Bronchial epithelial cell (primary cell): ENCODE measurements around the gene SMG7. TPM values are rescaled to one million over a fixed set of nuclear protein-coding genes. Genes with fewer than 3 reads are reported as not detected.

ENCODE experiments used
- DNase-seq: peaks from one replicate; pipeline ENCODE4 v3.0.0-alpha.2; 2010; ENCODE audit warnings: low read depth
- FAIRE-seq: peaks from 2 replicates; lab custom pipeline; 2011; peaks lifted over from hg19 to GRCh38; lab: Jason Lieb, UNC
- H3K27me3 ChIP-seq: 2 replicates; pipeline ENCODE4 v1.5.1; 2011; ENCODE audit warnings: low read length; ENCODE audit not compliant: control insufficient read depth, insufficient read depth
- H3K36me3 ChIP-seq: 2 replicates; pipeline ENCODE4 v1.5.1; 2011; ENCODE audit warnings: low read length; ENCODE audit not compliant: control insufficient read depth, insufficient read depth
- H3K4me3 ChIP-seq: 2 replicates; pipeline ENCODE4 v1.5.1; 2011; ENCODE audit warnings: mild to moderate bottlenecking, low read depth, low read length, control low read depth
- CTCF ChIP-seq: IDR thresholded peaks from 2 replicates; pipeline ENCODE4 v1.5.1; 2011; ENCODE audit warnings: mild to moderate bottlenecking, moderate library complexity, low read length, control low read depth, inconsistent platforms; ENCODE audit not compliant: insufficient read depth, severe bottlenecking
- total RNA-seq: library from RNA; depleted of rRNA; stranded (reverse); fragments of >200 nt; gene quantifications from 2 replicates; pipeline ENCODE4 v1.2.1, GENCODE V29; 2014

Gene SMG7
- total RNA-seq, 1 donor from 2014 or later = 17.9 TPM

GRCh38 chr1:183470961-183471742 lies 1.1 kb upstream of the SMG7 start:
- FAIRE-seq = no peak
- DNase-seq = peak; percentile 57
- H3K4me3 ChIP-seq = peak overlapping the region; percentile 98

DNA sequence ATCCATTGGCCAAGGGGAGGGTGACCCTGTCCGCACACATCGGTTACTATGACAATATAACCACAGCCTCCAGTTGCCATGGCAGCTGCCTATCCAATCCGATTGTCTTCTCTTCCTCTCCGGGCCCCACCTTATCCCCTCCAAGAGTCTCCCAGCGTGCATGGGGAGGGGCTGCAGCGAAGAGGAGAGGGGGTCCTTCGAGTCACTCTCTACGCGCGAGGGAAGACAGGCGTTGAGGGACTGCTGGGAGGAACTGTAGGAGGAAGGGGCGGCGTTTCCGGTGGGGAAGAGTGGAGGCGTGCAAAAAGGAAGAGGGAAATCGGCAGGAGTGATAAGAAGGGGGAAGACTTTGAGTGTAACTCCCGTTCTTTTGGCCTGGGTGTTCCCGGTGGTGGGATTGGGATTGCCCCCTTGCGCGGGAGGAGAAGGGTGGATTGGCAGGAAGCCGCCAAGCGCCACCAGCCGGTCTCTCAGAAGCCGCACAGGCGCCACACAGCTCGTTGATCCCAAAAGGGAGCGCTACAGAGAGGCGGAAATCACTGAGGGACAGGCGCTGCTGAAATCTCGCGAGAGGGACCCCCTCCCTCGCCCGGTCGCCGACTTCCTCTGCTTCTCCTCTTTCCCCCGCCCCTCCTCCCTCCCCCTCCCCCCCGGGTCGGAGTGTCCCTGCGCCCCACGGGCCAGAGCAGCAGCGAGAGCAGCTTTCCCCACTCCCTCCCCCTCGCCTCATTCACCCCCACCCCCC lies 384 bp upstream of the SMG7 start:
- no peaks in the 10 kb centered on the region for H3K27me3 ChIP-seq
- H3K36me3 ChIP-seq = no peaks in the 10 kb centered on the region
- TF ChIP-seq CTCF = no peak
- H3K4me3 ChIP-seq = peak overlapping the region; percentile 98
- peak; percentile 82 for DNase-seq
- FAIRE-seq = no peak

More at GRCh38 chr1:183470961-183471742, 1.1 kb upstream of the SMG7 start:
- Histone ChIP-seq H3K27me3 (no peaks in the 10 kb centered on the region), H3K36me3 (no peaks in the 10 kb centered on the region)
- TF ChIP-seq CTCF = no peak

GRCh38 chr1:183473217-183473536 lies 878 bp downstream of the SMG7 start:
- TF ChIP-seq CTCF = no peak
- FAIRE-seq = no peak
- H3K36me3 ChIP-seq = no peaks in the 10 kb centered on the region
- no peaks in the 10 kb centered on the region for H3K27me3 ChIP-seq
- peak overlapping the region; percentile 98 for H3K4me3 ChIP-seq
- DNase-seq = no peak

GRCh38 chr1:183476081-183476480 lies 3.8 kb downstream of the SMG7 start:
- Histone ChIP-seq H3K27me3 (no peaks in the 10 kb centered on the region), H3K36me3 (peaks cover 1% of the 10 kb centered on the region), H3K4me3 (no peak overlapping the region)
- TF ChIP-seq CTCF = no peak
- FAIRE-seq (no peak), DNase-seq (no peak)

DNA sequence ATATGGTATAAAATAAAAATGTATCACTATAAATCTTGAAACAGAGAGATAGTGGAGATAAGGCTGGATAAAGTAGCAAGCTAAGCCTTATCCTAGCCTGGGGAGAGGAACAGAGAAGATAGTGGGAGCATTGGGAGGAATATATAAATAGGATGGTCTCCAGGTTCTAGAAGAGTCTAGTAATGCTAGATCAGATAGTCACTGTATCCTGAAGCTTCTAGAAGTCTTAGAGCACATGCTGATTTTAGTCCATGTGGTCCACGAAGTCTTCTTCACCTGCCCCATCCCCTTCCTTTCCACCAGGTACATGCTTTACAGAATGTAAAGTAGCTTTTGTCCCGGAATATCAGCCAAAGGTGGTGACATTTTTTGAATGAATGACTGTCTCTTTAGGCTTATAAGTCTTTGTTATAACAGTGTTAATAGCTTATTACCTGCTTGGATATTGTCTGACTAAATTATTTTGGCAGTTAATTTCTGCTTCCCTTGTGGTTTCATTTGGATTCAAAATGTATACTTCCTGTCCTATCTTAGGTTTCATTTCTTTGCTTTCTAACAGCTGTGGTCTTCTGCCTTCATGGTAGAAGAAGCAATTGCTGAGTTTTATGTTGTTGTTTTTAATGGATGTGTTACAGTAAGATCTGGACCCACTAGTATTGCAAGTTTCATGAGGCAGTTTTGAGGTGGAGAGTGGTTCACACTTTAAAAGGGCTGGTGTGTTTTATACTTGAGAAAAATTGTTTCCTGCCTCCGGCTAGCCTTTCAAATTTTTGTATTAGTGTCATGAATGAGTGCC lies 5.9 kb downstream of the SMG7 start:
- Histone ChIP-seq H3K36me3 (peaks cover 1% of the 10 kb centered on the region), H3K27me3 (no peaks in the 10 kb centered on the region), H3K4me3 (no peak overlapping the region)
- TF ChIP-seq CTCF = no peak
- FAIRE-seq (no peak), DNase-seq (no peak)
